Fibroblast of mammary gland (primary cell): ENCODE data around the gene PIP5KL1.

Source experiments
- DNase-seq: peaks from one replicate; pipeline ENCODE4 v3.0.0-alpha.2; 2010; ENCODE audit warnings: low read depth
- H3K4me3 ChIP-seq: 2 replicates; pipeline ENCODE4 v1.5.1; 2011; ENCODE audit warnings: low read depth, mild to moderate bottlenecking, low read length, moderate library complexity; ENCODE audit not compliant: control insufficient read depth
- TF ChIP-seq, protein P1 (sequence below): conservative IDR thresholded peaks from 2 replicates; pipeline ENCODE4 v1.5.1; 2011; ENCODE audit warnings: low read depth, low read length, inconsistent platforms; ENCODE audit not compliant: control insufficient read depth, insufficient read depth

PIP5KL1 gene

DNA sequence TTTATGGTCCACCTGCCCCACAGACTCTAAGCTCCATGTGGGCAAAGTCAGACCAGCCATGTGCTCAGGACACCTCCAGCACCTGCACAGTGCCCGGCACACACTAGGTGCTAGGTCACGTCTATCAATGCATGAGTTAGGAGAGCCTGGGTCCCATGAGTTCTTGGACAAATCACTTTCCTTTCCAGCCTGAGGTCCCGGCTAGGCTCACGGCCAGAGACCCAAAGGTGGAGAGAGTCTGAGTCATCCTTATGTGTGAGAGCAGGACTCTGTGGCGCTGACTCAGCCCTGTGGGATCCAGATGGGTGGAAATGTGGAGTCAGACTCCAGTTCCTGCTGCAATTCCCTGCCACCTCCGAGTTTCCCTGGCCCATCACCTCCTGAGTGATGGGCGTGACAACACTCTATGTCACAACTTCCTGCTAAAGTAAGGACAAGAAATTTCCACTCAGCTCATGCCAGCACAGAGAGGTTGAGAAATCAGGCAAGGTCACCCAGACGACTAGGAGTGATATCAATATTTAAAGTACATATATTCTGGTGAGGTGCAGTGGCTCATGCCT lies 11.2 kb downstream of the PIP5KL1 start:
- TF ChIP-seq, protein P1, sequence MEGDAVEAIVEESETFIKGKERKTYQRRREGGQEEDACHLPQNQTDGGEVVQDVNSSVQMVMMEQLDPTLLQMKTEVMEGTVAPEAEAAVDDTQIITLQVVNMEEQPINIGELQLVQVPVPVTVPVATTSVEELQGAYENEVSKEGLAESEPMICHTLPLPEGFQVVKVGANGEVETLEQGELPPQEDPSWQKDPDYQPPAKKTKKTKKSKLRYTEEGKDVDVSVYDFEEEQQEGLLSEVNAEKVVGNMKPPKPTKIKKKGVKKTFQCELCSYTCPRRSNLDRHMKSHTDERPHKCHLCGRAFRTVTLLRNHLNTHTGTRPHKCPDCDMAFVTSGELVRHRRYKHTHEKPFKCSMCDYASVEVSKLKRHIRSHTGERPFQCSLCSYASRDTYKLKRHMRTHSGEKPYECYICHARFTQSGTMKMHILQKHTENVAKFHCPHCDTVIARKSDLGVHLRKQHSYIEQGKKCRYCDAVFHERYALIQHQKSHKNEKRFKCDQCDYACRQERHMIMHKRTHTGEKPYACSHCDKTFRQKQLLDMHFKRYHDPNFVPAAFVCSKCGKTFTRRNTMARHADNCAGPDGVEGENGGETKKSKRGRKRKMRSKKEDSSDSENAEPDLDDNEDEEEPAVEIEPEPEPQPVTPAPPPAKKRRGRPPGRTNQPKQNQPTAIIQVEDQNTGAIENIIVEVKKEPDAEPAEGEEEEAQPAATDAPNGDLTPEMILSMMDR: no peak
- H3K4me3 ChIP-seq: no peak overlapping the region
- DNase-seq: peak; percentile 100

DNA sequence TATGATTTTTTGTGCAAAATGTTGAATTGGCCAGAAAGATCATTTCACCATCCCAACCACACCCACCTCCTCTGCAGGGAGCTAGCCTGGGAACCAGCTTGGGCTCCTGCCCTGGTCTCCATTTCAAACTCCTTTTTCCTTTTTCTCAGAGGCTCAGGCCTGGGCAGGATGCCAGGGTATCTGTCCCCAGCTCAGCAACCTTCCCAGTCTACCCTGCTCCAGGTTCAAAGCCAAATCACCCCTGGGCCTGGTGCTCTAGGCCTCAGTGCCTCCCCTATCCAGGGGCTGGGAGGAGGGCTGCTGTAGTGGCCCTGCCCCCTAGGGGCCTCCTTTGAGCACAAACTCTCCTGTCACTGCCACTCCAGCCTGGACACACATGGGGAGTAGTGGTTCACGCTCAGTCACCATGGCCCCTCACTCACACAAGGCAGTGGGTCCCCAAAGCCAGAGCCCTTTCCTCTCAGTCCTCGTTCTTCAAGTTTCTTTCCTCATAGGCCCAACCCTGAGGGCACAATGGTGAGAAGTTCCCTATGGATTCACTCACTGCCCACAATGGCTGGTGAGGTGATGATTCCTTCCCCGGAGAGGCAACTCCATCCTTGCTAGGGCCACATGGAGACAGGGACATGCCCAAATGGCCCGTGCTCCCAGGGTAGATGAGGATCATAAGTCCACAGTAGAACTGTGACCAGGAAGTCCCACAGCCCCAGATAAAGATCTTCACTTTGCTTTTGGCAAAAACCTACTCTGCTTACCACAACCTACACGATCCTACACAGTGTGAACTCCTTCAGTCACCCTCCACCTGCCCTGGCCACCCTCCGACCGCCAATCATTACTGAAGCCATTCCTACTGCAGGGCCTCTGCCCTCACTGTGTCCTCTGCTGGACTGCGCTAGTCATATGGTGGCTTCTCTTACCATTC lies 12.1 kb downstream of the PIP5KL1 start:
- peak; percentile 73 for DNase-seq
- no peak overlapping the region for H3K4me3 ChIP-seq
- TF ChIP-seq, protein P1: peak; percentile 17

DNA sequence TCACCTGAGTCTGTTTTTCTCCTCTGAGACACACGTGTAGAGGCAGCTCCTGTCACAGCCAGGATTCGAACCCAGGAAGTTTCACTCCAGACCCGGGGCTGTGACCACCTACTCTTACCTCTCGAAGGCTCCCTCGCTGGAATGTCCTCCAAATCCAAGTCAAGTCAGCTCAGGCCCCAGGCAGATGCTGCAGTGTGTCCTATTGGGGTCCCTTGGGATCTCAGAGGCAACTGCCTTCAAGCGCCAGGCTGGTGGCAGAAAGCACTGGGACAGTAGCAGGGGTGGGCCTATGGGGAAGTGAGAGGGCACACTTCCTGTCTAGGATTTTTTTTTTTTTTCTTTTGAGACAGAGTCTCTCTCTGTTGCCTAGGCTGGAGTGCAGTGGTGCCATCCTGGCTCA lies 13.0 kb downstream of the PIP5KL1 start:
- TF ChIP-seq, protein P1: no peak
- H3K4me3 ChIP-seq: no peak overlapping the region
- DNase-seq: no peak

DNA sequence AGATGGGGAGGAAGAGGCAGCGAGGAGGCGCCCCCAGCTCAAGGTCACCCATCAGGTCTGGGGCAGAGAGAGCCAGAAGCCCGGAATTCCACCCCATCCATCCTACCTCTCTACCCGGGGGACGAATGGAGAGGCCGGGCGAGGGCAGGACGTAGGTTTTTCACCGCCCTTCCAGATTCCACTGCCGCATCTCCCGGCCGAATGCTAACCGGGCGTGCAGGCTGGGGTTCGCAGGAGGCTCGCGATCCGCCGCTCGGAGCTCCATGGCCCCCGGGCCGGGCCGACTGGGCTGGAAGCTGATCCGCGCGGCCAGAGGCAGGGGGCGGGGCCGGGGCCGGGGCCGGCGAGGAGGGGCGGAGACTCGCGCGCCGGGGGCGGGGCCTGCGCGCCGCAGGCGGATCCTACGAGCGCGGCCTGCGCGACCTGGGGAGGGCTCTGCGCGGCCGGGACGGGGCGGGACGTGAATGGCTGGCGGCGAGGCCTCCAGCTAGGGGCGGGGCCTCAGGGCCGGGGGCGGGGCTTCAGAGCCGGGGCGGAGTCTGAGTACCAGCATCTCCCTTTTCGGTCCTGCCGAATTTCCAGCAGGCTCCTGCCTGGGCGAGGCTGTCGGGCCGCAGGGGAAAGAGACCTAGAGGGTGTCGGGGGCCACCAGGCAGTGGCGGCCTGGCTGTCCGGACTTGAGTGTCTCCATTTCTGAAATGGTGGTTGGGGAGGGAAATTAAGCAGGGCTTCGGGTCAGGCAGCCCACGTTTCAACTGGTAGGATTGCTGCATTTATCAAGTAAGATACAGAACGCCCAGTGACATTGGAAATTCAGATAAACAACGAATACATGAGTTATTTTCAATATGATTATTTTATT lies 13.6 kb downstream of the PIP5KL1 start, which contains the start of gene ST6GALNAC4:
Gene ST6GALNAC4 (minus strand): TSS at position 322 of the 862 bp plus-strand sequence. CDS start 622 bp downstream, outside the sequence.
- TF ChIP-seq, protein P1: no peak
- peak within 1 kb of the TSS; percentile 82 for H3K4me3 ChIP-seq
- DNase-seq: peak; percentile 84

DNA sequence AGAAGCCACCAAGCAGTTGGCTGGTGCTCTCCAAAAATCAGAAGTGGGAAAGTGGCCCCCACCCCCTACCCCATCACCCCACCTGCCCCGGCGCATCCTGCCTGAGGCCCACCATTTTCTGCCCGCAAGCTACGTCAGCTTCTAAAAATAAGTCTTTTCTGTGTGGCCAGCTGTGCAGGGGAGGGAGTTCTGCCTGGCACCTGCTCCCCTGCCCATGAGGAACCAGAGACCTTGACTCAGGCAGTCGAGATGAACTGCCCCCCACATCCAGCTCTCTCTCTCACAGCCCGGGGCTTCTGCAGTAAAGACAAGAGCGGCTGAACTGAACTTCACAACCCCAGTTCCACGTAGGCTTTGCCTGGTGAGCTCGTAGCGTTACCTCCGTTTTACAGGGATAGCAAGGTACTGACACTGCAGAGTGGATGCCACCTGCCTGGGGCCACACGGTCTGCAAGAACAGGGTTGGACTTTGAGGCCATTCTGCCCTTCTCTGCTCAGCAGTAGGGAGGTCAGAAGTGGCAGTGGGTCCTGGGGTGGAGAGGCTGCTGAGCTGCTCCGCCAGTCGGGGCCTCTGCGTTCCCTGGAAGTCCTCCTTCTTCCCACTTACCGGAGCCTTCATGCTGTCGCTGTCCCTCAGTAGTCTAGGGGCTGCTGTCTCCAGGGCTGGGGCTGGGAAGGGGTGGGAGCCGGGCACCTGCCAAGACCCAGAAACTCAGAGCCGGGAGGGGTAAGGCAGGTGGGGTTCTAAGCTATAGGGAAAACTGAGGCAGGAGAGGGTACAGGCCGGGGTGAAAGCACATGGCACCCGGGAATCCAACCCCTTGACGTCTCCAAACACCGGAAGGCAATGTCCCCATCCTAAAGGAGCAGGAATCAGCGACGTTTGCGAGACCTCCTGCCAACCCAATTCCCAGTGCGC lies 14.5 kb downstream of the PIP5KL1 start:
- no peak for DNase-seq
- TF ChIP-seq, protein P1: no peak
- H3K4me3 ChIP-seq: peak overlapping the region; percentile 82

DNA sequence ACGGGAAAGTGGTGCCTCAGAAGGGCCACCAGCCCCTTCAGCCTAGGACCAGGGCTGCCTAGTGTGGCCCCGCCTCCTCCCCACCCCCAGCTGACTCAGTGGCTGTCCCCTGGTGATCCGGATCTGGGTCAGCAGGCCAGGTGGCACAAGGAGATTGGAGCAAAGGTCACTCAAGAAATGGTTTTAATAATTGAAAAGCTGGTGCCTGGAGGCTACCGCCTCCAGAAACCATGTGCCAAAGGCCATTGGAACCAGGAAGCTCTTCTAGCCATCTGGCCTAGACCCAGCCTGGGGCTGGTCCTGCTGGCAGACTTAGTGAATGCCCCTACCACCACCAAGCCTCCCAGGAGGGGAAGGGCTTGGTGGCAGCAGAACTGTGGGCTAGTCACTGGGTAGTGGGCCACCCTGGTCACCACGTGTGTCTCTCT lies 15.2 kb downstream of the PIP5KL1 start:
- DNase-seq: no peak
- TF ChIP-seq, protein P1: no peak
- peak overlapping the region; percentile 82 for H3K4me3 ChIP-seq
